A549 (cell line): ENCODE measurements around the gene ST3GAL5.

Source experiments
- EP300 ChIP-seq, 2 experiments: fragments of >200 bp; sonication (Bioruptor Twin); formaldehyde crosslinking; IDR thresholded peaks; 2 replicates in 1 of 2; 3 replicates in 1 of 2; pipeline ENCODE4 v1.6.1; 2016 to 2017
- FOSL2 ChIP-seq, 2 experiments: fragments of 450-650 bp in 1 of 2; fragments of >200 bp in 1 of 2; sonication (Bioruptor Twin) in 1 of 2; formaldehyde crosslinking; IDR thresholded peaks; 2 replicates each; pipeline versions ENCODE4 v1.5.0 to v1.6.1; 2016 to 2020; ENCODE audit warnings: mild to moderate bottlenecking in 1 of 2, moderate library complexity in 1 of 2
- HOXB13 ChIP-seq: fragments of 250-450 bp; sonication (Bioruptor Pico); IDR thresholded peaks from 2 replicates; pipeline ENCODE4 v1.5.0; 2020; ENCODE audit warnings: low read depth, mild to moderate bottlenecking, moderate library complexity
- MAFK ChIP-seq: fragments of 450-650 bp; IDR thresholded peaks from 2 replicates; pipeline ENCODE4 v1.6.1; 2014; ENCODE audit not compliant: partially characterized antibody
- MAX ChIP-seq: IDR thresholded peaks from 2 replicates; pipeline ENCODE4 v1.6.1; 2012

GRCh38 chr2:85926931-85927661, 38.3 kb upstream of the ST3GAL5 start:
- TF ChIP-seq EP300 (IDR thresholded peaks at IDR 0.05) (no peak), MAFK (no peak), HOXB13 (CRISPR knock-in tag) (no peak), FOSL2 (IDR thresholded peaks at IDR 0.05) (no peak), FOSL2 (CRISPR knock-in tag; IDR thresholded peaks at IDR 0.05) (no peak), MAX (no peak)
